Nasal cavity respiratory epithelium epithelial cell of viscerocranial mucosa (primary cell): ENCODE measurements around the gene SCO1. TPM values are rescaled to one million over a fixed set of nuclear protein-coding genes. Genes with fewer than 3 reads are reported as not detected.

Experiments
- total RNA-seq: library from RNA; depleted of rRNA; stranded (reverse); fragments of >200 nt; gene quantifications from 2 replicates; pipeline ENCODE4 v1.2.3, GENCODE V29; 2014

The SCO1 gene
- total RNA-seq, result 28.4 and 41.2 TPM in 2 replicates

DNA sequence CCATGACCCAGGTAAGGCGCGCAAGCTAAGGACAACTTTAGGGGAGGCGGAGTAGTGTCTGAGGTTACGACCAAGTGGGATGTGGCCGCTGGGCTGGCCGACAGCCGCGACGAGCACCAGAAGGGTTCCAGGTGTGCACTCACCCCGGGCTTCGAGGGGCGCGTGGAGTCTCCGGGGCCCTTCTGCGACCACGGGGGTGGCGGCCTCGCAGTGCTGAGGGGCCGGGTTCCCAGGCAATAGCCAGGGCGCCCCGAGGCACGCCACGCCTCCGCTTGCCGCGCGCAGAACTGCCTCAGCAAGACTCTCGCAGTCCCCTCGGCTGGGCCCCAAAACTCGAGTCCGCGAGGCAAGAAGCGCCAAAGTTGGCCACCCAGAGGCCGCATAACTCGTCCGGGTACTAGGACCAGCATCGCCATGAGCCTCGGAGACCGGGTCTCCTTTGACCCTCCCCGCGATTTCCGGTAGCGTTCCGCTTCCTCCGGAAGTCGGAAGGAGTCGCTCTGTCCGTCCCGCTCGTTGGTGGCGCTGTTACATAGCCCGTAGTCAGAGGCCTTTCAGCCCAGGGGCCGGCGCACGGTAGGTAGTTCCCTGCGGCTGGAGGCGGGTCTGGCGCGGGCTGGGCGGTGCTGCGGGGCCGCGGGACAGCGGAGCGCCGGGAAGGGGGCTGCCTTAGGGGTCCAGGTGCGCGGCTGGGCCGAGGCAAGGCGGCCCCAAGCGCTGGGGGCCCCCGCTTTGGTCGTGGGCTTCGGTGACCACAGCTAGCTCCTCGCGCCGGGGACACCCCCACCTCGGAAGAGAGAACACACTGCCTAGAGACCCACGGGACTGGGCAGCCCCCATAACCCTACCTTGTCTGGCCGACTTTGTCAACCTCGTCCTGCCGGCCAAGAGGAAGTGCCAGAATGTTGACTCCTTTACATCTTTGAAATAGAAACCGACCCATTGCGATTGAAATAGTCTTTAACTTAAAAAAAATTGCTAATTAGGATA, at the start of gene SCO1, which contains the start of gene ADPRM:
Gene SCO1, minus strand, starts transcription at position 442 of the 990 bp plus-strand sequence. Its CDS starts 26 bp downstream, at position 416.
Gene ADPRM, plus strand, starts transcription at position 503 of the 990 bp plus-strand sequence. CDS start 7,333 bp downstream, outside the sequence.

DNA sequence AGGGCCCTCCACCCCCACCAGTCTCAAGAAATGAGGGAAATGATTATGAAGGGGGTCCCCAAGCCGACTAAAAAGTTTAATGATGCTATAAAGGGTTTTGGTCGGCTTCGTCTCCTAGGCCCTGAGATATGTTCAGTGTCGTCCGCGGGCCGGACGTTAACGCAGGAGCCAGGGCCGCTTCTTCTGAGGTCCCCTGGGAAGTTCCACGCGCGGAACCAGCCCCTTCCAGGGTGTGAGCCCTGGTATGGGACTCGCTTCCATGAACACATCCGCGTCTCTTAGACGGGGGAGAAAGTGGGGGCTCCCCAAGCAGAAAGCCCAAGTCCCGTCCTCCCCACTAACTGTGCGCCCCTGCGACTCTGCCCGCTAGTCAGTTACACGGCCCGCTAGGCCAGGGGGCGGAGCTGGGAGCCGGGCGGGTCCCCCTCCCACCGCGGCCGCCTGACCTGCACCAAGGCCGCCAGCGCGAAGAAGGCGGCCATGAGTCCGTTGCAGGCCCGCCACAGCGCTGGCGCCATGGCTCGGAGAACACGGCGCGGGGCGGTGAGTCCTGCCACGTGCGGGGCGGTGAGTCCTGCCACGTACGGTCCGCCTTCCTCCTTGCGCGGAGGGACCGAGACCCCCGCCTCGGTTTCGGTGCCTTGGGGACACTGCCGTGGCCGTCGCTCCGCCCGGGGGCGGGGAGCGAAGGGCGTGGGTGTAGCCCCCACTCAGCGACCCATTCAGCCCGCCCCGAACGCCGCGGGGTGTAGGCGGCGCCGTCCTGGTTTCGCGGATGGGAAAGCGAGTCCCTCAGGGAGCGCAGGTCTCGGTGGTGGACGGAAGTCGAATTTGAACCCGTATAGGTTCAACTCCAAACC, 32.2 kb upstream of the SCO1 start, which contains the start of gene TMEM220:
Gene TMEM220, minus strand, starts transcription at position 690 of the 860 bp plus-strand sequence. Its CDS starts 172 bp downstream, at position 518.

DNA sequence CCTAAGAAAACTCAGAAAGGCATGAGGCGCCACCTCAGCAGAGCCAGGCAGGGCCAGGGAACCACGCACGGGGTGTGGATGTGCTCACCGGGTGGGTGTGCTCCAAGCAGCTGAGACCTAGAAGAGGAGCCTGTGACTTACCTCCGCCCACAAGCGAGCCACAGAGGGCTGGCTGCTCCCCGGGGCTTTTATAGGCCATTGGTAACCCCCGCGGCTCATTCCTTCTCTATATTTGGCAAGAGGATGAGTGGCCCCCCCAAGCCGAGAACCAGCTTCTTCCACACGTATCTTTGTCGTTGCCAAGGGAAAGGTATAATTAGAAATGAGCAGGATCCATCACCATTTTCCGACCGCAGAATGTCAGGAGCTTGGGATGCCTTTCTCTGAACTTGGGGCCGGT, 40.2 kb downstream of the SCO1 start, which contains the start of gene MYH3:
Gene MYH3, minus strand, starts transcription at position 162 of the 400 bp plus-strand sequence. CDS start 2,245 bp downstream, outside the sequence.

Other genes with a start within 250 kb of the SCO1 start
- not detected in 2 replicates for gene MYH4, start 228.0 kb downstream of the SCO1 start, total RNA-seq
- not detected in 2 replicates for gene MYH1, start 179.0 kb downstream of the SCO1 start, total RNA-seq
- not detected in 2 replicates for gene MYH2, start 147.9 kb downstream of the SCO1 start, total RNA-seq
- 0.64 and 0.68 TPM in 2 replicates for gene MYH3, start 40.2 kb downstream of the SCO1 start, total RNA-seq
- 15.7 and 18.8 TPM in 2 replicates for gene ADPRM, start 61 bp upstream of the SCO1 start, total RNA-seq
- under 0.01 and 0.36 TPM in 2 replicates for gene TMEM220, start 32.5 kb upstream of the SCO1 start, total RNA-seq
- 0.34 TPM in 1 of 2 replicates, not detected in the other for gene TMEM238L, start 106.6 kb upstream of the SCO1 start, total RNA-seq
- gene PIRT, start 140.6 kb upstream of the SCO1 start, total RNA-seq, result not detected in 2 replicates